ENCODE data around the gene DNAI4. TPM values are rescaled to one million over a fixed set of nuclear protein-coding genes. Genes with fewer than 3 reads are reported as not detected.

DNAI4 gene
- total and polyA plus RNA-seq, 10 donors: 0.78 to 8.1 (median 4.9) TPM

DNA sequence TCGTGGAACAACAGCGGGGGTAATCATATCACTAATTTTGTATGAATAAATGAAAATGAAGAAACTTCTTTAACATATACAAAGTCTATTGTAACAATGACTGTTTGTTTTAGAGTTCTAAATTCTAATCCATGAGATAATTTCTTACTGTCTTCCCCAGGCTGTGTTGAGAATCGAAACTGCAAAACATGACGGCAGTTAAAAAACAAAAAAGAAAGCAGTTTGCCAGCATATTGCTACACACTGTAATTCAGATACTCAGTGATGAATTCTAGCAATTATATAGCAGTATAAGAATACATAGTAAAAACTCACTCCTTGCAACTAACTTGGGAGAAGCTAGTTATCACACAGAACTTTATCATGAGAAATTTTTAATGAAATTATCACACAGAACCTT is 145.7 kb downstream of the DNAI4 start:
- no peak overlapping the region for H3K4me3 ChIP-seq
- 90 to 97% (median 91%) methylated on average over 4 of the region's 4 CpGs for WGBS, 5 donors
- H3K9me3 ChIP-seq: no peaks in the 10 kb centered on the region
- H3K27ac ChIP-seq: no peak overlapping the region
- TF ChIP-seq POLR2A (IDR thresholded peaks at IDR 0.05): no peak
- intact Hi-C loops (cut with DNase I; ENCODE audit: low total_unique reads): no loop called here
- no peaks in the 10 kb centered on the region for H3K27me3 ChIP-seq (replicated peaks in 1 of 7)
- no peaks in the 10 kb centered on the region for H3K36me3 ChIP-seq
- H3K4me1 ChIP-seq: no peaks in the 10 kb centered on the region
- no peak for DNase-seq

DNA sequence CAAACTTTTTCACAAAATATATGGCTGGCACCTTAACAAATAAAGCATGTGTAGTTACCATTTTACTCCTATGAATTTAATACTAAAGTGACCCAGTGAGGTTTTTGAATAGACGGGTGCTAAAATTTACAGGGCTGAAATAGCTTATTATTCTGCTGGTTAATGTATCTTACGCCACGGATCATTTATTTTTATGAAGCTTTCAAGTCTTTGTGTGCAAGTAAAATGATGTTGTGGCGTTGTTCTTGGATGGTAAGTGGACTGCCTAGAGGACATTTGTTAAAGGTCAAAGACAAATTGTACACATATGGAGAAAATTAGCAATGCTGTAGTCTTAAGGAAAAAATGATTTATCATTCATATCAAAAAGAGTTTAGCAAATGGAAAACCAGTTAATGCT is 146.4 kb downstream of the DNAI4 start:
- no peak for DNase-seq
- Histone ChIP-seq H3K27ac (no peak overlapping the region), H3K36me3 (peaks cover 0 to 5% (median 0%) of the 10 kb centered on the region in 6 donors), H3K4me3 (no peak overlapping the region), H3K4me1 (no peaks in the 10 kb centered on the region), H3K27me3 (replicated peaks in 1 of 7) (no peaks in the 10 kb centered on the region), H3K9me3 (no peaks in the 10 kb centered on the region)
- intact Hi-C loops (cut with DNase I; ENCODE audit: low total_unique reads): no loop called here
- TF ChIP-seq POLR2AphosphoS5 (IDR thresholded peaks at IDR 0.05) (no peak), POLR2A (IDR thresholded peaks at IDR 0.05) (no peak)
- TF ChIP-seq, protein P1, sequence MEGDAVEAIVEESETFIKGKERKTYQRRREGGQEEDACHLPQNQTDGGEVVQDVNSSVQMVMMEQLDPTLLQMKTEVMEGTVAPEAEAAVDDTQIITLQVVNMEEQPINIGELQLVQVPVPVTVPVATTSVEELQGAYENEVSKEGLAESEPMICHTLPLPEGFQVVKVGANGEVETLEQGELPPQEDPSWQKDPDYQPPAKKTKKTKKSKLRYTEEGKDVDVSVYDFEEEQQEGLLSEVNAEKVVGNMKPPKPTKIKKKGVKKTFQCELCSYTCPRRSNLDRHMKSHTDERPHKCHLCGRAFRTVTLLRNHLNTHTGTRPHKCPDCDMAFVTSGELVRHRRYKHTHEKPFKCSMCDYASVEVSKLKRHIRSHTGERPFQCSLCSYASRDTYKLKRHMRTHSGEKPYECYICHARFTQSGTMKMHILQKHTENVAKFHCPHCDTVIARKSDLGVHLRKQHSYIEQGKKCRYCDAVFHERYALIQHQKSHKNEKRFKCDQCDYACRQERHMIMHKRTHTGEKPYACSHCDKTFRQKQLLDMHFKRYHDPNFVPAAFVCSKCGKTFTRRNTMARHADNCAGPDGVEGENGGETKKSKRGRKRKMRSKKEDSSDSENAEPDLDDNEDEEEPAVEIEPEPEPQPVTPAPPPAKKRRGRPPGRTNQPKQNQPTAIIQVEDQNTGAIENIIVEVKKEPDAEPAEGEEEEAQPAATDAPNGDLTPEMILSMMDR (IDR thresholded peaks at IDR 0.05 in 8 of 11, conservative IDR thresholded peaks at IDR 0.05 in 3 of 11): no peak
- 77 to 90% (median 85%) methylated on average over 4 of the region's 4 CpGs for WGBS, 5 donors

DNA sequence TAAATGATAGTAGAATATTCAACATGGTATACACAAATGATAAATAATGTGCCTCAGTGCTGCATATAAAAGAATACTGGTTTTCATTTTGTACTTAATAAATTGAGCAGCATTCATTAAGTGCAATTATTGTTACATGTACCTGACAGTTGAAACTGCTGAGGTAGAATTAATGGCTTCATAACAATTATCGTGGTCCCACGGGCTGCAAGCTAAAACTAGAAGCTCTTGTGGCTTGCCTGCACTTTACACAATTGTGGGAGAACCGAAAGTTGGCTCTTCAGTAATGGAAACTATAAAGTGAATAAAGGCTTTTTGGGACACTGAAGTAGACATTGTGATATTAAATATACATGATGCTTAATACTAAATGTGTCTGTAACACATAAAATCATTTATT is 146.8 kb downstream of the DNAI4 start:
- 75 to 86% (median 84%) methylated on average over 3 of the region's 3 CpGs for WGBS, 5 donors
- Histone ChIP-seq H3K27ac (no peak overlapping the region), H3K4me3 (no peak overlapping the region), H3K4me1 (no peaks in the 10 kb centered on the region), H3K36me3 (peaks cover 0 to 8% (median 0%) of the 10 kb centered on the region in 6 donors), H3K9me3 (no peaks in the 10 kb centered on the region), H3K27me3 (replicated peaks in 1 of 7) (no peaks in the 10 kb centered on the region)
- intact Hi-C loops (cut with DNase I; ENCODE audit: low total_unique reads): no loop called here
- no peak for DNase-seq
- no peak for TF ChIP-seq POLR2A (IDR thresholded peaks at IDR 0.05)
- TF ChIP-seq, protein P1 (IDR thresholded peaks at IDR 0.05 in 8 of 11, conservative IDR thresholded peaks at IDR 0.05 in 3 of 11): no peak
- TF ChIP-seq POLR2AphosphoS5 (IDR thresholded peaks at IDR 0.05): no peak

DNA sequence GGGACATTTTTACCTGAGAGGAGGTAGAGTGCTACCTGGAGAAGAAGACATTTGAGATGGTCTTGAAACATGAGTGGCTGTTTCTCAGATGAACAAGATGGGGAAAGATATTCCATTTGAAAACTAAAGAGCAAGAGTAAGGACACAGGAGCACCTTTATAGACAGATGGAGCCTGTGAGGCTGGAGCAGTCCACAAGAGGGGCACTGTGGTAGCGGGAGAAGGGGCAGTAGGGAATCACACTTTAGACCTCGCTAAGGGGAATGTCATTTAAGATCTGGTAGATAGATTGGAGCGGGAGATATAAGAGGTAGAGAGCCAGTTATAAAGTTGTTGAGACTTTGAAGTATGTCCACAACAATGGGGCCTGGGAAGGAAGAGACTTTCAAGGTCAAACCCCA is 149.0 kb downstream of the DNAI4 start:
- WGBS, 5 donors: 80 to 92% (median 86%) methylated on average over 3 of the region's 3 CpGs
- intact Hi-C loops (cut with DNase I; ENCODE audit: low total_unique reads): no loop called here

More for the DNA sequence above, 149.0 kb downstream of the DNAI4 start:
- Histone ChIP-seq H3K4me3 (no peak overlapping the region), H3K36me3 (peaks cover 0 to 8% (median 0%) of the 10 kb centered on the region in 6 donors), H3K9me3 (no peaks in the 10 kb centered on the region), H3K27me3 (replicated peaks in 1 of 7) (no peaks in the 10 kb centered on the region), H3K27ac (no peak overlapping the region), H3K4me1 (no peaks in the 10 kb centered on the region)
- TF ChIP-seq, protein P1 (IDR thresholded peaks at IDR 0.05 in 8 of 11, conservative IDR thresholded peaks at IDR 0.05 in 3 of 11): no peak
- TF ChIP-seq POLR2A (IDR thresholded peaks at IDR 0.05): no peak
- no peak for TF ChIP-seq POLR2AphosphoS5 (IDR thresholded peaks at IDR 0.05)
- no peak for DNase-seq

All from spleen (tissue), 11 donors.